Epidermal melanocyte (primary cell): ENCODE data around the gene ADRA2C.

ENCODE experiments used
- DNase-seq: peaks from one replicate; pipeline ENCODE4 v3.0.0; 2011; ENCODE audit warnings: low spot score; ENCODE audit not compliant: insufficient read length

Gene ADRA2C

GRCh38 chr4:3775005-3775404 is 8.8 kb downstream of the ADRA2C start:
- no peak for DNase-seq

GRCh38 chr4:3775576-3775975 is 9.4 kb downstream of the ADRA2C start:
- DNase-seq, result no peak

- DNase-seq, result no peak
These were observed 10.2 kb downstream of the ADRA2C start for GRCh38 chr4:3776166-3777032.

- no peak for DNase-seq
These were observed 10.8 kb downstream of the ADRA2C start for GRCh38 chr4:3777033-3777390.

GRCh38 chr4:3777669-3778068 is 11.5 kb downstream of the ADRA2C start:
- no peak for DNase-seq

GRCh38 chr4:3779509-3779908 is 13.3 kb downstream of the ADRA2C start:
- no peak for DNase-seq

- DNase-seq, result no peak
These were observed 14.4 kb downstream of the ADRA2C start for GRCh38 chr4:3780347-3781171.

- DNase-seq, result no peak
These were observed 15.2 kb downstream of the ADRA2C start for GRCh38 chr4:3781193-3781886.

- DNase-seq, result no peak
These were observed 16.1 kb downstream of the ADRA2C start for GRCh38 chr4:3781997-3782930.

GRCh38 chr4:3783693-3784306 is 17.6 kb downstream of the ADRA2C start:
- DNase-seq, result no peak

GRCh38 chr4:3784454-3785291 is 18.5 kb downstream of the ADRA2C start:
- DNase-seq, result no peak

- no peak for DNase-seq
These were observed 19.0 kb downstream of the ADRA2C start for GRCh38 chr4:3785292-3785565.

- no peak for DNase-seq
These were observed 20.1 kb downstream of the ADRA2C start for GRCh38 chr4:3786196-3786869.

GRCh38 chr4:3787489-3788365 is 21.5 kb downstream of the ADRA2C start:
- DNase-seq, result no peak

GRCh38 chr4:3788366-3788660 is 22.1 kb downstream of the ADRA2C start:
- no peak for DNase-seq

- no peak for DNase-seq
These were observed 23.4 kb downstream of the ADRA2C start for GRCh38 chr4:3789587-3789986.

GRCh38 chr4:3790006-3790561 is 23.9 kb downstream of the ADRA2C start:
- no peak for DNase-seq

- no peak for DNase-seq
These were observed 25.1 kb downstream of the ADRA2C start for GRCh38 chr4:3791256-3791655.
